H9 (cell line): ENCODE results near the gene COPE. TPM values are rescaled to one million over a fixed set of nuclear protein-coding genes. Genes with fewer than 3 reads are reported as not detected.

ENCODE experiments used
- DNase-seq: peaks from one replicate; pipeline ENCODE4 v3.0.0-alpha.2; 2017
- H2AFZ ChIP-seq: one replicate; pipeline ENCODE4 v1.6.1; 2013; ENCODE audit warnings: mild to moderate bottlenecking, low read length, control low read depth, moderate library complexity
- H2AK5ac ChIP-seq: 2 replicates; pipeline ENCODE4 v1.6.1; 2013; ENCODE audit warnings: low read length, control low read depth, mixed read lengths; ENCODE audit not compliant: insufficient read length
- H2BK120ac ChIP-seq: one replicate; pipeline ENCODE4 v1.6.1; 2013; ENCODE audit warnings: low read depth, mild to moderate bottlenecking, low read length, control low read depth, inconsistent platforms; ENCODE audit not compliant: poor library complexity, severe bottlenecking
- H2BK12ac ChIP-seq: 2 replicates; pipeline ENCODE4 v1.6.1; 2013; ENCODE audit warnings: low read length, control low read depth, mixed read lengths, low read depth; ENCODE audit not compliant: insufficient read length
- H2BK15ac ChIP-seq: 2 replicates; pipeline ENCODE4 v1.6.1; 2013; ENCODE audit warnings: low read depth, low read length, control low read depth
- H2BK20ac ChIP-seq: one replicate; pipeline ENCODE4 v1.6.1; 2013; ENCODE audit warnings: low read depth, mild to moderate bottlenecking, low read length, control low read depth, inconsistent platforms; ENCODE audit not compliant: poor library complexity, severe bottlenecking
- H2BK5ac ChIP-seq: 2 replicates; pipeline ENCODE4 v1.6.1; 2013; ENCODE audit warnings: low read length, control low read depth, mixed read lengths; ENCODE audit not compliant: insufficient read length
- H3K14ac ChIP-seq: 2 replicates; pipeline ENCODE4 v1.6.1; 2013; ENCODE audit warnings: low read length, control low read depth; ENCODE audit not compliant: insufficient read depth
- H3K18ac ChIP-seq: 2 replicates; pipeline ENCODE4 v1.6.1; 2013; ENCODE audit warnings: low read depth, mild to moderate bottlenecking, mixed read lengths, low read length, control low read depth; ENCODE audit not compliant: insufficient read length
- H3K23ac ChIP-seq: 2 replicates; pipeline ENCODE4 v1.6.1; 2013; ENCODE audit warnings: low read length, control low read depth, mixed read lengths, low read depth; ENCODE audit not compliant: insufficient read length
- H3K23me2 ChIP-seq: 2 replicates; pipeline ENCODE4 v1.6.1; 2013; ENCODE audit warnings: low read depth, mild to moderate bottlenecking, mixed read lengths, low read length, control low read depth; ENCODE audit not compliant: insufficient read length, poor library complexity, severe bottlenecking
- H3K27ac ChIP-seq: 2 replicates; pipeline ENCODE4 v1.5.1; 2013; ENCODE audit warnings: low read length, control low read depth, mixed read lengths, low read depth; ENCODE audit not compliant: insufficient read length
- H3K27me3 ChIP-seq: 2 replicates; pipeline ENCODE4 v1.6.1; 2013; ENCODE audit warnings: low read length, control low read depth, inconsistent platforms; ENCODE audit not compliant: insufficient read depth
- H3K4ac ChIP-seq: 2 replicates; pipeline ENCODE4 v1.6.1; 2013; ENCODE audit warnings: low read depth, mild to moderate bottlenecking, control low read depth, inconsistent platforms, low read length, moderate library complexity
- H3K4me1 ChIP-seq: 2 replicates; pipeline ENCODE4 v1.6.1; 2013; ENCODE audit warnings: low read length, control low read depth, inconsistent platforms; ENCODE audit not compliant: insufficient read depth
- H3K4me2 ChIP-seq: 2 replicates; pipeline ENCODE4 v1.6.1; 2013; ENCODE audit warnings: low read length, control low read depth, mixed read lengths; ENCODE audit not compliant: insufficient read length, insufficient read depth
- H3K56ac ChIP-seq: 2 replicates; pipeline ENCODE4 v1.6.1; 2013; ENCODE audit warnings: low read depth, mild to moderate bottlenecking, mixed read lengths, low read length, control low read depth; ENCODE audit not compliant: insufficient read length
- H3K79me1 ChIP-seq: 2 replicates; pipeline ENCODE4 v1.6.1; 2013; ENCODE audit warnings: low read depth, mild to moderate bottlenecking, moderate library complexity, low read length, control low read depth, inconsistent platforms; ENCODE audit not compliant: insufficient read depth, poor library complexity, severe bottlenecking
- H3K79me2 ChIP-seq: 2 replicates; pipeline ENCODE4 v1.6.1; 2013; ENCODE audit warnings: low read length, control low read depth, inconsistent platforms; ENCODE audit not compliant: insufficient read depth
- H3K9ac ChIP-seq: 2 replicates; pipeline ENCODE4 v1.6.1; 2013; ENCODE audit warnings: low read length, control low read depth, mixed read lengths; ENCODE audit not compliant: insufficient read length; ENCODE audit errors: extremely low read depth
- H3K9me3 ChIP-seq: one replicate; pipeline ENCODE4 v1.6.1; 2013; ENCODE audit warnings: low read depth, low read length, inconsistent platforms; ENCODE audit not compliant: control insufficient read depth
- H3T11ph ChIP-seq: one replicate; pipeline ENCODE4 v1.6.1; 2013; ENCODE audit warnings: mild to moderate bottlenecking, low read length, control low read depth, inconsistent platforms
- H4K20me1 ChIP-seq: one replicate; pipeline ENCODE4 v1.6.1; 2013; ENCODE audit not compliant: control insufficient read depth, insufficient read length, insufficient read depth
- H4K5ac ChIP-seq: 2 replicates; pipeline ENCODE4 v1.6.1; 2013; ENCODE audit warnings: low read depth, mild to moderate bottlenecking, mixed read lengths, low read length, control low read depth; ENCODE audit not compliant: insufficient read length
- H4K8ac ChIP-seq: replicated peaks from 2 replicates; pipeline ENCODE4 v1.6.1; 2013; ENCODE audit warnings: low read length, control low read depth, mixed read lengths, low read depth; ENCODE audit not compliant: insufficient read length
- H4K91ac ChIP-seq: 2 replicates; pipeline ENCODE4 v1.6.1; 2013; ENCODE audit warnings: low read depth, mild to moderate bottlenecking, moderate library complexity, mixed read lengths, low read length, control low read depth; ENCODE audit not compliant: insufficient read length
- H3K27ac Mint-ChIP-seq, 3 experiments: 2 replicates in 2 of 3; 3 replicates in 1 of 3; pipeline ENCODE4 v1.8.0; 2020 to 2021; ENCODE audit warnings: mixed read lengths in 3 of 3, mild to moderate bottlenecking in 1 of 3, moderate library complexity in 1 of 3
- H3K27me3 Mint-ChIP-seq: 2 replicates; pipeline ENCODE4 v1.8.0; 2021; ENCODE audit warnings: low read depth, mild to moderate bottlenecking, moderate library complexity, mixed read lengths
- H3K36me3 Mint-ChIP-seq, 3 experiments: 2 replicates in 2 of 3; 3 replicates in 1 of 3; pipeline ENCODE4 v1.8.0; 2020 to 2021; ENCODE audit warnings: low read depth in 3 of 3, mixed read lengths in 3 of 3; ENCODE audit not compliant: insufficient read depth in 1 of 3
- H3K4me1 Mint-ChIP-seq, 2 experiments: 2 replicates each; pipeline ENCODE4 v1.8.0; 2020; ENCODE audit warnings: mixed read lengths in 2 of 2
- H3K4me3 Mint-ChIP-seq, 2 experiments: 2 replicates in 1 of 2; 3 replicates in 1 of 2; pipeline ENCODE4 v1.8.0; 2020 to 2021; ENCODE audit warnings: mild to moderate bottlenecking in 2 of 2, mixed read lengths in 2 of 2, moderate library complexity in 1 of 2
- H3K9me3 Mint-ChIP-seq, 2 experiments: 2 replicates in 1 of 2; 3 replicates in 1 of 2; pipeline ENCODE4 v1.8.0; 2020; ENCODE audit warnings: mild to moderate bottlenecking in 2 of 2, mixed read lengths in 2 of 2, moderate library complexity in 1 of 2
- CTCF ChIP-seq: fragments of 200-600 bp; sonication (generic); conservative IDR thresholded peaks from 3 replicates; pipeline ENCODE4 v1.8.0; 2021; ENCODE audit warnings: antibody characterized with exemption, mild to moderate bottlenecking
- WGBS: extraction: QIAGEN DNeasy Blood & Tissue Kit; methylation state at CpG from one replicate; pipeline ENCODE4 v1.1.7; 2013; ENCODE audit warnings: missing lambda C conversion rate, low lambda C conversion rate, mixed read lengths; ENCODE audit not compliant: insufficient read length; ENCODE audit errors: extremely low coverage; 5-methylcytosine and 5-hydroxymethylcytosine counted together
- total RNA-seq: library from RNA; stranded (reverse); gene quantifications from 2 replicates; pipeline ENCODE4 v1.2.1, GENCODE V29; 2021

COPE gene
- total RNA-seq, 1 experiment from 2014 or later: 198 TPM

GRCh38 chr19:18859676-18860301, 59.4 kb downstream of the COPE start:
- Histone ChIP-seq H3K27me3 (no peaks in the 10 kb centered on the region), H3T11ph (no peak overlapping the region), H4K91ac (no peak overlapping the region), H3K14ac (no peak overlapping the region), H3K18ac (no peak overlapping the region), H3K4ac (no peak overlapping the region), H3K9me3 (no peaks in the 10 kb centered on the region), H3K4me1 (no peaks in the 10 kb centered on the region), H3K23me2 (no peaks in the 10 kb centered on the region), H2BK20ac (no peak overlapping the region), H2BK15ac (no peak overlapping the region), H3K9ac (no peak overlapping the region), H3K4me2 (no peak overlapping the region), H4K5ac (no peak overlapping the region), H4K20me1 (no peaks in the 10 kb centered on the region), H4K8ac (no peak overlapping the region), H3K79me1 (no peaks in the 10 kb centered on the region), H3K27ac (no peak overlapping the region), H3K79me2 (no peaks in the 10 kb centered on the region), H3K23ac (no peak overlapping the region), H3K56ac (no peak overlapping the region), H2AFZ (no peak overlapping the region), H2BK12ac (no peak overlapping the region), H2BK120ac (no peak overlapping the region), H2BK5ac (no peak overlapping the region), H2AK5ac (no peak overlapping the region)
- no peak for DNase-seq
- no peaks in the 10 kb centered on the region for H3K27me3 Mint-ChIP-seq
- no peak overlapping the region for H3K4me3 Mint-ChIP-seq
- no peaks in the 10 kb centered on the region for H3K4me1 Mint-ChIP-seq
- no peak overlapping the region for H3K27ac Mint-ChIP-seq
- H3K36me3 Mint-ChIP-seq: peaks cover 40 to 88% (median 85%) of the 10 kb centered on the region in 3 experiments
- TF ChIP-seq CTCF: no peak
- no peaks in the 10 kb centered on the region for H3K9me3 Mint-ChIP-seq
- WGBS: no CpG with 5 or more reads among the region's 12 CpGs
